Medulla oblongata (tissue), 1 donor: Measurements from ENCODE around the gene RBFOX2.
"Not testable (repeated sequence)": the region's sequence is repeated elsewhere in the genome, so short reads cannot be mapped to it uniquely, and the experiment has no call there.

Experiments used
- DNase-seq: peaks from one replicate; pipeline ENCODE4 v3.0.0-alpha.2; 2015; ENCODE audit errors: extremely low spot score

Gene RBFOX2

DNA sequence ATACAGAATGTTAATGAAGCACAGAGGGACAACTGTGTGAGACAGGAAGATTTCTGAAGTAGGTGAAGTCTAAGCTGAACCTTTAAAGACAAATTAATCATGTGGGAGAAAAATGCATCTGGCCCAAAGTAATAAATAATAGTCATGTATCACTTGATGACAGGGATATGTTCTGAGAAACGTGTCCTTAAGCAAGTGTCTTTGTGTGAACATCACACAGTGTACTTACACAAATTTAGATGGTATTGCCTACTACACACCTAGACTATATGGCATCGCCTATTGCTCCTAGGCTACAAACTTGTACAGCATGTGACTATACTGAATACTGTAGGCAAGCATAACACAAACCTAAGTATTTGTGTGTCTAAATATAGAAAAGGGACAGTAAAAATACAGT is 198.3 kb downstream of the RBFOX2 start:
- DNase-seq = no peak

DNA sequence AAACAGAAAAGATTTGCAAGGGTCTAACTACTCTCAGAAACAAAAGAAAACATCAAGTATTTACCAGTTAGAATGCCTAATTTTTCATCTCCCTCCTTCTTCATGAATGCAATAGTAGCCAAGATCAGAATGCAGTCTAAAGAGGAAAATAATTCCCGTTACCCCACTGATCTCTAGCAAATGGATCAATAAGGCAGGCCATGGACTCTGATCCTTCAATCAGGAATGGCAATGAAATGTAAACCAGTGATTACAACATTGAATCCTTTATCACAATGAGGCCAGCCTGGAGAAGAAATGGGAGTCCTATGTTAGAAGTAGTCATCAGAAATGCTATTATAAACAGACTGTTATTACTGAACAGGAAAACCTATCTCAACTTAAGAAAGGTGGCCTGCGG is 204.4 kb downstream of the RBFOX2 start:
- no peak for DNase-seq

DNA sequence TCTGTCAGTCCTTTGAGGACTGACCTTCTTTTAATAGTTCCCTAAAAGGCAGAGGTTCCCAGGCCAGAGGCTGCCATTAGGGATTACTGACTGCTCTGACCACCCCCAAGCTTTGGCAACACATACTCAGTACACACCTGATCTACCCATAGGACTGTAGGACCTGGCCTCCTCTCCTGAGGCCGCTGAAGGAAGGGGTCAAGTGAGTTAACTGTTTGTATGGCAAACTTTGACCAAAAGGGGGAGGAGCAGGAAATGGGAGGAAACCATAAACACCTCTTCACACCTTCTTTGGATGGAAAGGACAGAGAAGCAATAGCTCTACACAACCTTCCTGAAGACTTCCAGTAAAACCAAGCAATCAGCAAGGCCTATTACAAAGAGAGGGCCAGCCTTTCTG is 207.0 kb downstream of the RBFOX2 start:
- DNase-seq = no peak

- DNase-seq = no peak
Observed at GRCh38 chr22:35819421-35819820, 209.2 kb downstream of the RBFOX2 start.

DNA sequence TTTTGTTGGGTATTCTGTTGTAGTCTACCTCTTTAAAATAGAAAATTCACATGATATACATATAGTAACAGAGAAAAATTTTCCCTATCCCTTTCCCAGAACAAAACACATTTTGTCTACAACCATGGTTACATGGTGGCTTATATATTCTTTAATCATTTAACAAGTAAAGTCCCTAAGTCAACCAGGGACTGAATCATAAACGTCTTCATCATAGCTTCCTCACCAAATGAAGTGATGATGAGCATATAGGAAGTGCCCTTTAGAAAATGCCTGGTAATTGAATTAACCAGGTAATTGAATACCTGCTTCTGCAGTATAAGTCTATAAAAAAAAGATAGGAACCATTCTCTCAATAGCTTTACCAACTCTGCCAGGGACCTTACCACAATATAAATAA is 209.7 kb downstream of the RBFOX2 start:
- no peak for DNase-seq

DNA sequence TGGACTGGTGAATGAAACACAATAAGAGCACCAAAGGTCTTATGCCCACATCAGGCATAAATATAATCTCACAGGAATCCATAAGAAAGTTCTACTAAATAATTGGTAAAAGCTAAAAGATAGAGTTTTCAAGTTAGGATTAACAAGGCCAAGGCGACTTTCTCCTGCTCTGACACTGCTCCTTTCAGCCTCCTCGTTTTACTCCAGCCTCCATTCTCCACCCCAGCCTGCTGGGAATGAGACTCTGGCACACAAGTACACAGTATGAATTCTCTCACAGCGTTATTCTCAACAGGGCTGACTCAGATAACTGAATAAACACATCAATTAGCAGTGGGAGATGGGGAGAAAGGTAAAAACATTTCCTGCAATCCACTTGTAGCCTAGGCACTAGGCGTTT is 216.0 kb downstream of the RBFOX2 start:
- no peak for DNase-seq

DNA sequence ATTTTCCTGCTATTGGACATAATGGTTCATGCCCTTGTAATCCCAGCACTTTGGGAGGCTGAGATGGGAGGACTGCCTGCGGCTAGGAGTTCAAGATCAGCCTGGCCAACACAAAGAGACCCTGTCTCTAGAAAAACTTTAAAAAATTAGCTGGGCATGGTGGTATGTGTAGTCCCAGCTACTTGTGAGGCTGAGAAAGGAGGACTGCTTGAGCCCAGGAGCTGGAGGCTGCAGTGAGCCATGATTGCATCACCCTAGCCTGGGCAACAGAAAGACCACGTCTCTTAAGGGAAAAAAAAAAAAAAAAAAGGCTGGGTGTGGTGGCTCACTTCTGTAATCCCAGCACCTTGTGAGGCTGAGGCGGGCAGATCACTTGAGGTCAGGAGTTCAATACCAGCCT is 217.0 kb downstream of the RBFOX2 start:
- DNase-seq = no peak

- no peak for DNase-seq
Observed at GRCh38 chr22:35809816-35810215, 218.8 kb downstream of the RBFOX2 start.

- no peak for DNase-seq
Observed at GRCh38 chr22:35808377-35808776, 220.2 kb downstream of the RBFOX2 start.

DNA sequence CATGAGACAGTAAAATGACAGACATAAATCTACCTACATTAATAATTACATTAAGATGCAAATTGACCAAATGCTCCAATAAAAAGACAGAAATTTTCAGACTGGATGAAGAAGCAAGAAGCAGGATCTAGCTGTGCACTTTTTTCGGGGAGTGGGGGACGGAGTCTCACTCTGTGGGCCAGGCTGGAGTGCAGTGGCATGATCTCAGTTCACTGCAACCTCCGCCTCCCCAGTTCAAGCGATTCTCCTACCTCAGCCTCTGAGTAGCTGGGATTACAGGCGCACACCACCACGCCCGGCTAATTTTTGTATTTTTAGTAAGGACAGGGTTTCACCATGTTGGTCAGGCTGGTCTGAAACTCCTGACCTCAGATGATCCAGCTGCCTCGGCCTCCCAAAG is 222.0 kb downstream of the RBFOX2 start:
- DNase-seq = not testable (repeated sequence)

- no peak for DNase-seq
Observed at GRCh38 chr22:35805466-35805865, 223.2 kb downstream of the RBFOX2 start.

- no peak for DNase-seq
Observed at GRCh38 chr22:35804421-35804820, 224.2 kb downstream of the RBFOX2 start.

DNA sequence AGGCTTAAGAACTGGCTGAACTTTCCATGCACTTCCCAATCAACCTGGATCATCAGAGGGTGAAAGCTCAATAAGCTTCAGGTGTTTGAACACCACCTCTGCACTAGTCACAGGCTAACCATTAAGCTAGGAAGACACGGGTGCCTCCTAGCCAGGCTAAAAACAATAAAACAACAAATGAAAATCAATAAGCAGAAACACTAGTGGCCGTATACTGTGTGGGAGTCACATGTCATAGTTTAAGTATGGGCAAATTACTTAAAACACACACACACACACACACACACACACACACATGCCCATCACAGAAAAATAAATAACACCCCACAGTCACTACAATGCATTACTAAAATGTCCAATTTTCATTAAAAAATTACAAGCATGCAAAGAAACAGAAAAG is 225.7 kb downstream of the RBFOX2 start:
- no peak for DNase-seq

DNA sequence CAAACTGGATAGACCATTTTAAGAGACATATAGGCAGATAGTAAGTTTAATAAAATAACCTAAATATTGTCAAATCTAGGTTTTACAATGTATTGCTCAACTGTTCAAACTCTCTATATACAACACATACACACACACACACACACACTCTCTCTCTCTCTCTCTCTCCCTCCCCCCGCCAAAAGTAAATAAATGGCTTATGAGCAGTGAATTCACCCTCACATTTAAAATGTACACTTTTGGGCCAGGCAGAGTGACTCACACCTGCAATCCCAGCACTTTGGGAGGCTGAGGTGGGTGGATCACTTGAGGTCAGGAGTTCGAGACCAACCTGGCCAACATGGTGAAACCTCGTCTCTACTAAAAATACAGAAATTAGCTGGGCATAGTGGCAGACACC is 227.3 kb downstream of the RBFOX2 start:
- not testable (repeated sequence) for DNase-seq

DNA sequence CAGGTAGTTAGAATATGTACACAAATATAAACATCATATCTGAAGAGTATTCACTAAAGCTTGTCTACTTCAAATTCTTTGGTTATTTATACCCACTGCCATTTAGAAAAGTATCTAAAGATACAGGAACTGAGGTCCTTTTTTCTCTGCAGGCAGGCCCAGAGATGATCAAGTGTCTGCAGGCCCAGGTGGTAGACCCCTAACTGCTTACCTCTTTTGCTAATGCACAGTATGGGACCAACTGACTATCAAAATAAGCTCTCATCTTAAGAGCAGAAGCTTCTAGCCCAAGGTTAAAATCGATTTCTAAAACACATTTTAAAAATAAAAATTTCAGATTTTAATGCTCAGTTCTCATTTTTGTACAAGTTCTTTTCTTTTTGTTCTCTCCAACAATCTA is 229.5 kb downstream of the RBFOX2 start:
- DNase-seq = no peak

- no peak for DNase-seq
Observed at GRCh38 chr22:35797411-35797810, 231.2 kb downstream of the RBFOX2 start.

DNA sequence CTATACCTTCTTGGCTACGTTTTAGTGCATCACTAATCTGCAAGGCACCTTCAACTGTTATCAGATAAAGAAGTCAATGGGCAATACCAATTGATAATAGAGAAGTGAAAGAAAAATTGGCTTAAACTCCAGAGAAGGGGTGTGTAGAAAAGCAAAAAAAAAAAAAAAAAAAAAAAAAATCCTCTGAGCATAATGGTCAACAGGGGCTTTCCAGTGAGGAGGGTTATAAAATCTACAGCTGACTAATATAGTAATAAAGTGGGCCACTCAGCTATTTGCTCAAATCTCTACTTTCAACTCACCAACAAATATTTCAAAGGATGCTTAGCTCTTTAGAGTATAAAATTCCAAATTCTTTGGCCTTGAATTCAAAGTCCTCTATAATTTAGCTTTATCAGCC is 233.1 kb downstream of the RBFOX2 start:
- DNase-seq = no peak

- no peak for DNase-seq
Observed at GRCh38 chr22:35792506-35792905, 236.1 kb downstream of the RBFOX2 start.

DNA sequence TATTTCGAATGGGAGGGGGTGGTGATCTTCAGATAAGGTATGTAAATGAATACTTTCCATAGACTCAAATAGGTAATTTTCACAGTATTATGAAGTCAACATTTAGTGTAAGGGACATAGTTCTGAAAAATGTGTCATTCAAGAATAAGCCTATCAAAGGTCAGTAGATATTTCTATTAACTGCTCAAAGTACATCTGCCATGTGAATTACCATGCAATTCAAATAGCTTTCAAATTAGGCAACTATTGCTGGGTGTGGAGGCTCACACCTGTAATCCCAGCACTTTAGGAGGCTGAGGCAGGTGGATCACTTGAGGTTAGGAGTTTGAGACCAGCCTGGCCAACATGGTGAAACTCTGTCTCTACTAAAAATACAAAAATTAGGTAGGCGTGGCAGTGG is 236.8 kb downstream of the RBFOX2 start:
- DNase-seq = not testable (repeated sequence)

DNA sequence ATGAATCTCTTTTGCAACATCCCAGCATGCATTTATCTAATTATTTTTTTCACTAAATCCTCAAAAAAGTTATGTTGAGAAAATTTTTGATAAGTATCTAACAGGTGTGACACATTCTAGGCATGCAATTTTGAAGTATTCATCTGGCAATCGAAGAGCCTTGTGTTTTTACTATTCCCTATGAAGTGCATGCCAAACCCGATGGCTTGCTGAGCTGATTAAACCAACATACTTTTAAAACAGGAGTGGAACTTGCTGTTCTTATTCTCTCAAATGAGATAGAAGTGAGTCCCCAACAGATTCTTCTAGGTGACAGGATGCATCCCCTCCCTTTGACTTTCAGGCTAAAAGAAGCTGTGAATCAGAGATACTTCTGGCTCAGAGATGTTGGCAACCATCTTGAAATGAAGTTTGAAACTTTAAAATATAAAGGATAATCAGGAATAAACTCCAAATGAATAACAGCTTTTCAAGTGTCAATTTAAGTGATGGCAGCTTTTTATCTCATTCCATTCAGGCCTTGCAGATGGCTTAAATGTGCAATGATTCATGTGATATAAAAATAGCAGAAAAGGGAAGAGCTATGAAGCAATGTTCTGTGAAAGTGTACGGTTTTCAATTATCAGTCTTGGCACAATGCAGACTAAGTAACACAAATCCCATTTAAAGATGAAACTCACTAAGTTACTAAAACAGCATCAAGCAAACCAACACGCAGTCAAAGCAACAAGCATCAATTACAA is 243.3 kb downstream of the RBFOX2 start:
- no peak for DNase-seq

DNA sequence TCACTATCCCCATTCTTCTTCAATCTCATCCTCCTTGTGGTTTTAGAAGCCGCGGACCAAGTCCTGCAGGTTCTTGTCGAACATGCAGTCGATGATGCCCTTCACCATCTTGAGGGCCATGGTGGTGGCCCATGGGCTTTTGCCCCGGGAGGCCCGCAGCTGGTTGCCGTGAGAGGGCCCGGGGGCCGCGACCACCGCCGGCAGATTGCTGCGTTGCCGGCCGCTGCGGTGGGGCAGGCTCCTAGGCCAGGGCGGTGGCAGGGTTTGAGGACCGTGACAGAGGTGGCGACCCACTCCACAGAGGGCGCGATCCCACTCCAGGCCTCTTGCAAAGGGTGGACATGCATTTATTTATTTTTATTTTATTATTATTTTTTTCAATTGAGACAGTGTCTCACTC is 244.0 kb downstream of the RBFOX2 start:
- no peak for DNase-seq

DNA sequence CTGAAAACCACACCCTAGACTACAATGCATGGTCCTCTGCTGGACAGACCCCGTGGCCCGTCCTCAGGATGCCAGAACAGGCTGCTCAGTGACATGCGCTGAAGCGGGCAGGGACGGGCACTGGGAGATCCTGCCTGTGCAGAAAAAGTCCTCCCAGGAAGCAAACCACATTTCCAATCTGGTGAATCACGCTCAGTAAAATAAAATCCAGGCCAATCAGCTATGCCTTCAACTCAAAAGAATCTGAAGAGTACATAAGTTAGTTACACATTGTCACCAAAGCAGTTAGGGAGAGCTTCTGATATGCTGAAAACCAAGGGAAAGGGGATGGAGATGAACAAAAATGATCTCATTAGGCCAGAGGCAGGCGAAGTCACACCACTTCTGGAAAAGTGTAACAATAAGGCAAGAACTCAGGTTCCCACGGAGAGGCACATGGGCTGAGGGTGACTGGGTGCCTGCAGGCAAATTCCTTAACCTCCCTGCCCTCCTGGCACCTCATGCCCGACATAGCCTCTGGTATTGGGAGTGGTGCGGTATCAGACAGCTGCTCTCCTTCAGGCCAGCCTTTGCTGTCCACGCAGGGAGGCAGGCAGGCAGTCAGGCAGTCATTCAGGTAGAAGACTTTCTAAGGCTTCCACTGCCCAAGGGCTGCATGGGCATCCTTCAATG is 244.5 kb downstream of the RBFOX2 start:
- DNase-seq = no peak

GRCh38 chr22:35782504-35782903 is 246.1 kb downstream of the RBFOX2 start:
- DNase-seq = no peak

GRCh38 chr22:35781898-35782297 is 246.7 kb downstream of the RBFOX2 start:
- no peak for DNase-seq
